NCI-H526 (cell line): ENCODE data around the gene BUD31.

Experiments
- DNase-seq, 2 experiments: peaks; one replicate each; lab custom pipeline; 2025; lab: John Stamatoyannopoulos, UW

BUD31 gene

DNA sequence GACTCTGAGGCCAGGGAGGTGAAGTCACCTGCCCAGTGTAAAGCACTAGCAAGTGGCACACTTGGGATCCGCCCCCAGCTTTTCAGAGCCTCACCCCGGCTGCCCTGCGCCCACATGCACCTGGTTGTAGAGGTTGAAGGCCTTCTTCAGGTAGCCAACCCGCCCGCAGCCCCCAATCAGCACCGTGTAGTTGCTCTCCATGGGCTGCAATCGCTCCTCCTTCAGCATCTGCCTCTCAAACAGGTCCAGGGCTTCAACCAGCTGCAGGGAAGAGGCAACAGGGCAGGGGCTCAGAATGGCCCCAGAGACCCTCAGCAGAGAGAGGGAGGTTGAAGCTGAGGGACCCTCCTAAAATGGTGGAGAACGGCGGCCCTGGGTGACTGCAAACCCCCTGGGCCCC, 24.4 kb downstream of the BUD31 start:
- no peak for DNase-seq

- no peak for DNase-seq
These were observed 29.3 kb downstream of the BUD31 start for GRCh38 chr7:99437946-99438572.

GRCh38 chr7:99438573-99439480, 30.1 kb downstream of the BUD31 start, which contains the start of the genes CPSF4 and PTCD1:
TSS of gene CPSF4 (plus strand) at chr7:99438943. CDS start at chr7:99439083, 140 bp downstream.
TSS of gene PTCD1 (minus strand) at chr7:99438798. CDS start at chr7:99435242, 3,556 bp downstream.
- peak; percentile 93 to 98 for DNase-seq

DNA sequence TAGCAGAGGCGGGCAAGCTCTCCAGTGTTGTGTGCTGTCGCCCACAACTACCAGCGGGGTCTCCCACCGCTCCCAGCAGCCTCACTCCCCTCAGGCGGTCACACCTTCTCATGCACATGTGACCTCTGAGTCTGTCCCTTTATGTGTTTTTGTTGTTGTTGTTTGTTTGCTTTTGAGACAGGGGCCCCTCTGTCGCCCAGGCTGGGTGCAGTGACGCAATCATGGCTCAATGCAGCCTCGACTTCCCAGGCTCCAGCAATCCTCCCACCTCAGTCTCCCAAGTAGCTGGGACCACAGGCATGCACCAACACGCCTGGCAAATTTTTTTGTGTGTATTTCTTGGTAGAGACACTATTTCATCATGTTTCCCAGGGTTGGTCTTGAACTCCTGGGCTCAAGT, 31.4 kb downstream of the BUD31 start:
- DNase-seq: no peak

DNA sequence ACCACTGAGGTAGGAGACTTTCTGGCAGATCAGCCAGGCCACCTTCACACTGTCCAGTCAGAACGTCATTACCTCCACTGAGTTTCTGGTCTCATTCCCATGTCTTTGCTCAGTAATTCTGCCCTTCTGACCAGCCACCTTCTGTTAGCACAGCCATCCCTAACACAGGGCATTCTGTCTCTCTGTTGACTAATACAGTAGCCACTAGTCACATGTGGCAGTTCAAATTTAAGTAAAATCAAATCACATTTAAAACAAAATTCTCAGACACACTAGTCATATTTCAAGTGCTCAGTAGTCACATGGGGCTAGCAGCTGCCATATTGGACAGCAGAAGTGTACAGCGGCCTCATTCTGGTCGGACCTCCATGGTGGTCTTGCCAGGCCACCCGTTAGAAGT, 37.3 kb downstream of the BUD31 start:
- no peak for DNase-seq

DNA sequence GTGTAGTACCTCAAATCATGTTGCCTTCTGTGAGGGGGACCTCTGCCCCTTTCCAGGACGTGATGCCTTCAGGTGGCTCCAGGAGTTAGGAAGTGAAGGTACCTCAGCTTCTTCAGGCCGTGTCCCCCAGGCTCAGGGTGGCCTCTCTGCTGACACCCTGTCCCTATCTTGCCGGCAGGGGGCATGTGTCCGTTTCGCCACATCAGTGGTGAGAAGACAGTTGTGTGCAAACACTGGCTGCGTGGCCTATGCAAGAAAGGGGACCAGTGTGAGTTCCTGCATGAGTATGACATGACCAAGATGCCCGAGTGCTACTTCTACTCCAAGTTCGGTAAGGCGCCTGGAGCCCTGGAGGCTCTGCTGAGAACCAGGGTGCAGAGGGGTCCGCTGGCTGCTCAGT, 39.2 kb downstream of the BUD31 start:
- peak in 1 of 2 experiments; percentile 47 for DNase-seq

GRCh38 chr7:99448855-99449254, 40.1 kb downstream of the BUD31 start:
- DNase-seq: no peak

DNA sequence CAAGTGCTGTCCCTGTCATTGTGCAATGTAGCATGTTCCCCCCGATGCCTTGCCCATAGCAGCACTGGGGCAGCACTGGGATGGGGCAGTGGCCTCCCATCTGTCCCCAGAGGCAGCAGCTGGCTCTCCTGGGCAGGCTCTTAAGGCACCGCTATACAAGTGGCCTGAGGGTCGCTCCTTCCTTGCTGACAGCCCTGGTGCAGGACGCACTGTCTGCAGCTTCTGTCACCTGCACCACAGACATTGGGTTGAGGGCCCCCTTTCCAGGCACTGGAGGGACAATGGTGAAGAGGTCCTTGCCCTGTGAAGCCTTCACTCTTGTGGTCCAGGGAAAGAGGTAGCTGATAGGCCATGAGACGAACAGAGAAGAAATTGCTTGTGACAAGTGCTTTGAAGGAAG, 40.6 kb downstream of the BUD31 start:
- DNase-seq: no peak

DNA sequence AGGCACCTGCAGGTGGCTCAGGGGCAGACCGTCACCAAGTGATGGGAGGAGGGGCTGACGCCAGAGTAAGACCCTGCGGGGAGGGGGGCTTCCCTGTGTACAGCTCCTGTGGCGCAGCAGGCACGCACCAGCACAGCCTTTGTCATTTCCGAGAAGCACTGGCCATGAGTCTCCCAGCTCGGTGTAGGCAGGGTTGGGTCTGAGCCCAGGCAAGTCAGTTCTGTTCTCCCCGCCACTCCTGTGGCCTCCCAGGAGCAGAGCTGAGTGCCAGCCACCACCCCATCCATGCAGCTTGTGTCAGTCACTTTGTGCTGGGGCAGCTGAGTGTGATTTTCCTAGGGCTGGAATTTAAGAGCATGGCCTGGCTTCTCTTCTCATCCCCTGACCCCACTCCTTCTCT, 43.2 kb downstream of the BUD31 start:
- no peak for DNase-seq

DNA sequence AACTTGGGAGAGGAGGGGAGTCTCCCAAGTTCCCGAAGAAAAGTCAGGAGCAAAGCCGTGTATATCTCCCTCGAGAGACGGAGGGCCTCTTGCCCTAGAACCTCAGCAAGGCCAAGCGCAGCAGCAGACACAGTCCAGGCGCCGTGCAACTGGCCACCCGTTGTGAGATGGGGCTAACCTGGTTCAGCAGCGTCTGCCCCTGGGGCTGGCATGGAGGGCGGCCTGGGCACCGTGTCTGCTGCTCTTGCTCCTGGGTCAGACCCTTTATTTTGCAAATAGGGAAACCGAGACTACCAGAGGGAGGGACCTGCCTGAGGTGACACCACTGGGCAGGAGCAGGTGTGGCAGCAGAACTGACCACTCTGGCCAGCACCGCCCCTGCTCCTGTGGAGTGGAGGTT, 43.8 kb downstream of the BUD31 start:
- no peak for DNase-seq

- DNase-seq: no peak
These were observed 44.3 kb downstream of the BUD31 start for GRCh38 chr7:99453105-99453504.

GRCh38 chr7:99455874-99456273, 47.1 kb downstream of the BUD31 start:
- no peak for DNase-seq

- no peak for DNase-seq
These were observed 47.5 kb downstream of the BUD31 start for GRCh38 chr7:99456288-99456687.

- DNase-seq: no peak
These were observed 48.4 kb downstream of the BUD31 start for GRCh38 chr7:99457050-99457649.

GRCh38 chr7:99457650-99458493, 49.1 kb downstream of the BUD31 start:
- DNase-seq: no peak

DNA sequence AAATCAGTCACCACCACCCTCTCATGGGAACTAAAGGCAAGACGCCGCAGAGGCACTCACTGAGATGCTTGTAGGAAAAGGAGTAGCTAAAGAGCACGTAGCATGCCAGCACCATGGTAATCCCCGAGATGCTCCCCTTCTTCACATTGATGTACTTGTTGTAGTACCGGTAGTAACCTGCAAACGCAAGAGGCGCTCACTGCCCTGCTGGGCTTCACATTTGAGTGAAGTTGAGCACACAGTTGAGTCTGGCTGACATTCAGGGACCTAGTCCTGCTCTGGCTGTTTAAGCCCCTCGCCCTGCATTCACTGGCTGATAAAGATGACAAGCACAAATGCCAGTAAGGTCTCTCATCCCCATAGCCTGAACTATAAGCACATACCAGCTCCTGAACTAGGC, 50.3 kb downstream of the BUD31 start:
- peak in 1 of 2 experiments; percentile 53 for DNase-seq

- no peak for DNase-seq
These were observed 51.9 kb downstream of the BUD31 start for GRCh38 chr7:99460651-99461050.

DNA sequence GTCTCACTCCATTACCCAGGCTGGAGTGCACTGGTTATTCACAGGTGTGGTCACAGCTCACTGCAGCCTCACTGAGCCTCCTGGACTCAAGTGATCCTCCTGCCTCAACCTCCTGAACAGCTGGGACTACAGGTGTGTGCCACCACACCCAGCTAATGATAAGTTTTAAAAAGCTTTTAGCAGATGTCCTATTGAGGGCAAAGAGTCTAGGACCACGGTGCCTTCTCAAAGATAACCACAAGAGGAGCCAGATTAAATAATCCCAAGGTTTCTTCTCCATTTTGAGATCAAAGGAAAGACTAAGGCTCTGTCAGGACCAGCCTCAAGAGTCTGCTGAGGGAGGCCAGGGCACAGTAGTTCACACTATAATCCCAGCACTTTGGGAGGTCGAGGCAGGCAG, 52.5 kb downstream of the BUD31 start:
- no peak for DNase-seq

DNA sequence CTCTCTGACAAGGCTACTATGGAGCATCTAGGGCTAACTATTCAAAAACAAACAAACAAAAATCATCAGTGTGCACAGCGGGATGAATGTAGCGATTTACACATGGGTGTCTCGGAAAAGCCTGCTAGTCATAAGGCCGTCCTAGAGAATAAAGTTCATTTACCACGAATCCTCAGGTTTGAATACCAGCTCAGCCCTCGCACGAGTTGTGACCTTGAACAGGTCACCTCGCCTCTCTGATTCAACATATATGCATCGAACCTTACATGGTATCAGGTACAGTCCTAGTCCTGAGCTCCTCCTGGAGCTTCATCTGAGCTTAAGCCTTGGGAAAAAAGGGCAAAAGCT, 56.6 kb downstream of the BUD31 start:
- no peak for DNase-seq

DNA sequence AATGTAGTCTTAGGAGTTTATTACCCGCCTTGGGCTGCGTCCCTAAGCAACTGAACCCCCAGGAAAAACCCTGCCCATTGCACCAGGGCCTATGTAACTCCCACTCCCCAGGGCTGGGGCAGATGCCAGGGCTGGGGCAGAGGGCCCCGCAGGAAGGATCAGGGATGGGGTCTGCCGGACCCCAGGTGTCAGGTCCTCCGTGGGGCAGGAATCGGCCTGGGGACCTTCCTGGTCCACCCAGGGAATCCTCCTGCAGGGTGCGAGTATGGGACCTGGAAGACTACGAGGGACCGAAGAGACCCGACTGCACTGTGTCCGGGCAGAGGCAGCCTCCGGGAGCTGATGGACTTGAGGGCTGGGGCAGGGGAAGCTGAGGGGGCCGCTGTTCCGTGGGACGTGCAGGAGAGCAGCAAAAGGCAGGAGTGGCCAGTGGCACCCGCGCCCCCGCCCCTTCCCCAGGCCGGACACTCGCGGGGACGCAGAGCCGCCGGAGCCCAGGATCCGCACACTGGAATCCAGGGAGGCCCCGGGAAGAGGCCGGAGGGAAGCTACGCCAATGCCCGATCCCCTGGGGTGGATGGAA, 59.7 kb downstream of the BUD31 start:
- no peak for DNase-seq
